Adipocyte (in vitro differentiated cells): ENCODE results near the gene EFNA5.

Experiments
- DNase-seq: peaks from one replicate; pipeline ENCODE4 v3.0.0-alpha.2; 2015; ENCODE audit warnings: low read depth
- H3K27me3 ChIP-seq: replicated peaks from 2 replicates; pipeline ENCODE4 v1.7.0; 2013; ENCODE audit warnings: mild to moderate bottlenecking, low read length, moderate library complexity; ENCODE audit not compliant: control insufficient read depth, insufficient read depth
- H3K36me3 ChIP-seq: 2 replicates; pipeline ENCODE4 v1.7.0; 2013; ENCODE audit warnings: low read length, mild to moderate bottlenecking, moderate library complexity; ENCODE audit not compliant: control insufficient read depth, insufficient read depth, severe bottlenecking
- H3K4me1 ChIP-seq: 2 replicates; pipeline ENCODE4 v1.7.0; 2013; ENCODE audit warnings: mild to moderate bottlenecking, low read length, moderate library complexity; ENCODE audit not compliant: control insufficient read depth, insufficient read depth
- H3K4me3 ChIP-seq: 2 replicates; pipeline ENCODE4 v1.7.0; 2013; ENCODE audit warnings: mild to moderate bottlenecking, low read length, moderate library complexity
- H3K9ac ChIP-seq: 2 replicates; pipeline ENCODE4 v1.7.0; 2013; ENCODE audit warnings: mild to moderate bottlenecking, low read length, moderate library complexity
- H3K9me3 ChIP-seq: 2 replicates; pipeline ENCODE4 v1.7.0; 2013; ENCODE audit warnings: mild to moderate bottlenecking, low read length, moderate library complexity; ENCODE audit not compliant: control insufficient read depth

Gene EFNA5

GRCh38 chr5:107661038-107661649, 9.6 kb downstream of the EFNA5 start:
- no peaks in the 10 kb centered on the region for H3K27me3 ChIP-seq
- H3K4me1 ChIP-seq, result peaks cover 8% of the 10 kb centered on the region
- H3K4me3 ChIP-seq, result no peak overlapping the region
- DNase-seq, result no peak
- H3K9ac ChIP-seq, result no peak overlapping the region
- H3K36me3 ChIP-seq, result no peaks in the 10 kb centered on the region
- H3K9me3 ChIP-seq, result no peaks in the 10 kb centered on the region

GRCh38 chr5:107658528-107658927, 12.2 kb downstream of the EFNA5 start:
- peaks cover 2% of the 10 kb centered on the region for H3K4me1 ChIP-seq
- H3K27me3 ChIP-seq, result no peaks in the 10 kb centered on the region
- H3K4me3 ChIP-seq, result no peak overlapping the region
- no peaks in the 10 kb centered on the region for H3K36me3 ChIP-seq
- no peak for DNase-seq
- no peaks in the 10 kb centered on the region for H3K9me3 ChIP-seq
- no peak overlapping the region for H3K9ac ChIP-seq

- Histone ChIP-seq H3K4me1 (peaks cover 2% of the 10 kb centered on the region), H3K36me3 (no peaks in the 10 kb centered on the region), H3K9me3 (no peaks in the 10 kb centered on the region), H3K9ac (no peak overlapping the region), H3K27me3 (no peaks in the 10 kb centered on the region), H3K4me3 (no peak overlapping the region)
- no peak for DNase-seq
Observed at GRCh38 chr5:107655831-107656230, 14.9 kb downstream of the EFNA5 start.

GRCh38 chr5:107654827-107655226, 15.9 kb downstream of the EFNA5 start:
- no peak overlapping the region for H3K9ac ChIP-seq
- no peaks in the 10 kb centered on the region for H3K27me3 ChIP-seq
- H3K36me3 ChIP-seq, result no peaks in the 10 kb centered on the region
- no peak for DNase-seq
- no peaks in the 10 kb centered on the region for H3K9me3 ChIP-seq
- H3K4me3 ChIP-seq, result no peak overlapping the region
- peaks cover 2% of the 10 kb centered on the region for H3K4me1 ChIP-seq

- Histone ChIP-seq H3K36me3 (no peaks in the 10 kb centered on the region), H3K4me3 (no peak overlapping the region), H3K27me3 (no peaks in the 10 kb centered on the region), H3K9ac (no peak overlapping the region), H3K4me1 (peaks cover 2% of the 10 kb centered on the region), H3K9me3 (no peaks in the 10 kb centered on the region)
- DNase-seq, result no peak
Observed at GRCh38 chr5:107653685-107654084, 17.1 kb downstream of the EFNA5 start.

GRCh38 chr5:107652839-107653607, 17.7 kb downstream of the EFNA5 start:
- Histone ChIP-seq H3K27me3 (no peaks in the 10 kb centered on the region), H3K36me3 (no peaks in the 10 kb centered on the region), H3K4me1 (peaks cover 2% of the 10 kb centered on the region), H3K4me3 (no peak overlapping the region), H3K9me3 (no peaks in the 10 kb centered on the region), H3K9ac (no peak overlapping the region)
- DNase-seq, result no peak

GRCh38 chr5:107652408-107652807, 18.3 kb downstream of the EFNA5 start:
- no peaks in the 10 kb centered on the region for H3K36me3 ChIP-seq
- peaks cover 2% of the 10 kb centered on the region for H3K4me1 ChIP-seq
- H3K9ac ChIP-seq, result no peak overlapping the region
- H3K4me3 ChIP-seq, result no peak overlapping the region
- H3K27me3 ChIP-seq, result no peaks in the 10 kb centered on the region
- DNase-seq, result no peak
- H3K9me3 ChIP-seq, result no peaks in the 10 kb centered on the region

GRCh38 chr5:107651325-107651724, 19.4 kb downstream of the EFNA5 start:
- no peak for DNase-seq
- no peaks in the 10 kb centered on the region for H3K36me3 ChIP-seq
- no peaks in the 10 kb centered on the region for H3K27me3 ChIP-seq
- H3K9ac ChIP-seq, result no peak overlapping the region
- H3K4me3 ChIP-seq, result no peak overlapping the region
- H3K4me1 ChIP-seq, result peaks cover 2% of the 10 kb centered on the region
- H3K9me3 ChIP-seq, result no peaks in the 10 kb centered on the region

GRCh38 chr5:107646418-107646817, 24.3 kb downstream of the EFNA5 start:
- Histone ChIP-seq H3K4me3 (no peak overlapping the region), H3K36me3 (no peaks in the 10 kb centered on the region), H3K27me3 (no peaks in the 10 kb centered on the region), H3K9me3 (no peaks in the 10 kb centered on the region), H3K4me1 (no peaks in the 10 kb centered on the region), H3K9ac (no peak overlapping the region)
- no peak for DNase-seq

- no peak for DNase-seq
- Histone ChIP-seq H3K4me3 (no peak overlapping the region), H3K36me3 (no peaks in the 10 kb centered on the region), H3K9me3 (no peaks in the 10 kb centered on the region), H3K4me1 (peaks cover 14% of the 10 kb centered on the region), H3K9ac (no peak overlapping the region), H3K27me3 (no peaks in the 10 kb centered on the region)
Observed at GRCh38 chr5:107640568-107640967, 30.2 kb downstream of the EFNA5 start.

- Histone ChIP-seq H3K9me3 (no peaks in the 10 kb centered on the region), H3K9ac (no peak overlapping the region), H3K4me3 (no peak overlapping the region), H3K36me3 (no peaks in the 10 kb centered on the region), H3K4me1 (peaks cover 20% of the 10 kb centered on the region), H3K27me3 (no peaks in the 10 kb centered on the region)
- no peak for DNase-seq
Observed at GRCh38 chr5:107639990-107640389, 30.7 kb downstream of the EFNA5 start.
